ENCODE measurements around the gene KCNIP4. TPM values are rescaled to one million over a fixed set of nuclear protein-coding genes. Genes with fewer than 3 reads are reported as not detected.
"Not testable (repeated sequence)": the region's sequence is repeated elsewhere in the genome, so short reads cannot be mapped to it uniquely, and the experiment has no call there.

KCNIP4 gene
- not detected for total RNA-seq

- no peak for DNase-seq (ENCODE audit: low spot score)
- ATAC-seq, result no peak
- intact Hi-C loops (cut with DNase I), result no loop called here
Observed at GRCh38 chr4:21948347-21949072, at the start of gene KCNIP4. KCNIP4 (minus strand) TSS chr4:21948772.

GRCh38 chr4:21996618-21997017, 48.0 kb upstream of the KCNIP4 start:
- intact Hi-C loops (cut with DNase I); DNase-seq (ENCODE audit: low spot score); ATAC-seq: not testable (repeated sequence)

GRCh38 chr4:21992330-21992729, 43.8 kb upstream of the KCNIP4 start:
- DNase-seq (ENCODE audit: low spot score) (no peak), ATAC-seq (no peak)
- intact Hi-C loops (cut with DNase I), result no loop called here

- intact Hi-C loops (cut with DNase I), result no loop called here
- ATAC-seq (no peak), DNase-seq (ENCODE audit: low spot score) (no peak)
Observed at GRCh38 chr4:21991562-21991961, 43.0 kb upstream of the KCNIP4 start.

GRCh38 chr4:21991050-21991449, 42.5 kb upstream of the KCNIP4 start:
- ATAC-seq (no peak), DNase-seq (ENCODE audit: low spot score) (no peak)

GRCh38 chr4:21989351-21989750, 40.8 kb upstream of the KCNIP4 start:
- no peak for DNase-seq (ENCODE audit: low spot score)
- intact Hi-C loops (cut with DNase I), result no loop called here
- ATAC-seq, result no peak

More at GRCh38 chr4:21991050-21991449, 42.5 kb upstream of the KCNIP4 start:
- intact Hi-C loops (cut with DNase I), result no loop called here

- intact Hi-C loops (cut with DNase I), result no loop called here
- DNase-seq (ENCODE audit: low spot score) (no peak), ATAC-seq (no peak)
Observed at GRCh38 chr4:21986307-21986706, 37.7 kb upstream of the KCNIP4 start.

GRCh38 chr4:21982087-21982486, 33.5 kb upstream of the KCNIP4 start:
- DNase-seq (ENCODE audit: low spot score) (no peak), ATAC-seq (no peak)
- intact Hi-C loops (cut with DNase I), result no loop called here

- ATAC-seq (no peak), DNase-seq (ENCODE audit: low spot score) (no peak)
- intact Hi-C loops (cut with DNase I), result no loop called here
Observed at GRCh38 chr4:21979196-21979595, 30.6 kb upstream of the KCNIP4 start.

GRCh38 chr4:21976166-21976565, 27.6 kb upstream of the KCNIP4 start:
- DNase-seq (ENCODE audit: low spot score) (no peak), ATAC-seq (no peak)
- intact Hi-C loops (cut with DNase I), result no loop called here

GRCh38 chr4:21973850-21974249, 25.3 kb upstream of the KCNIP4 start:
- DNase-seq (ENCODE audit: low spot score), result no peak
- intact Hi-C loops (cut with DNase I), result no loop called here
- ATAC-seq, result no peak

- intact Hi-C loops (cut with DNase I), result no loop called here
- ATAC-seq, result no peak
- DNase-seq (ENCODE audit: low spot score), result no peak
Observed at GRCh38 chr4:21964762-21965319, 16.3 kb upstream of the KCNIP4 start.

- DNase-seq (ENCODE audit: low spot score) (no peak), ATAC-seq (no peak)
- intact Hi-C loops (cut with DNase I), result no loop called here
Observed at GRCh38 chr4:21962691-21963090, 14.1 kb upstream of the KCNIP4 start.

GRCh38 chr4:21960793-21961192, 12.2 kb upstream of the KCNIP4 start:
- intact Hi-C loops (cut with DNase I), result no loop called here
- ATAC-seq (no peak), DNase-seq (ENCODE audit: low spot score) (no peak)

GRCh38 chr4:21954916-21955315, 6.3 kb upstream of the KCNIP4 start:
- intact Hi-C loops (cut with DNase I), result no loop called here
- no peak for ATAC-seq
- DNase-seq (ENCODE audit: low spot score), result no peak

GRCh38 chr4:21953653-21954052, 5.1 kb upstream of the KCNIP4 start:
- ATAC-seq, result no peak
- intact Hi-C loops (cut with DNase I), result no loop called here
- no peak for DNase-seq (ENCODE audit: low spot score)

- no peak for DNase-seq (ENCODE audit: low spot score)
- ATAC-seq, result no peak
- intact Hi-C loops (cut with DNase I), result no loop called here
Observed at GRCh38 chr4:21952549-21952948, 4.0 kb upstream of the KCNIP4 start.

GRCh38 chr4:21949073-21949457, 493 bp upstream of the KCNIP4 start:
- DNase-seq (ENCODE audit: low spot score) (no peak), ATAC-seq (no peak)
- intact Hi-C loops (cut with DNase I), result no loop called here

- DNase-seq (ENCODE audit: low spot score) (no peak), ATAC-seq (no peak)
- intact Hi-C loops (cut with DNase I), result no loop called here
Observed at GRCh38 chr4:21947791-21948346, 703 bp downstream of the KCNIP4 start.

GRCh38 chr4:21946858-21947257, 1.7 kb downstream of the KCNIP4 start:
- intact Hi-C loops (cut with DNase I), result no loop called here
- DNase-seq (ENCODE audit: low spot score) (no peak), ATAC-seq (no peak)
